OCI-LY7 (cell line): ENCODE measurements around the gene KHSRP. TPM values are rescaled to one million over a fixed set of nuclear protein-coding genes. Genes with fewer than 3 reads are reported as not detected.

Experiments
- BruUV-seq: library from RNA; stranded (reverse); fragments of 400-500 nt; replicated peaks from 2 replicates; lab custom pipeline; 2021; lab: Mats Ljungman, UMichigan
- CTCF ChIA-PET: fragments of 300-600 bp; sonication (Branson Sonifier 250); formaldehyde crosslinking; loops from one replicate; lab custom pipeline; 2022; ENCODE audit warnings: antibody characterized with exemption; ENCODE audit not compliant: unreplicated experiment; lab: Charles Lee
- POLR2A ChIA-PET: fragments of 300-600 bp; sonication (Branson Sonifier 250); formaldehyde crosslinking; loops from one replicate; lab custom pipeline; 2022; ENCODE audit warnings: antibody characterized with exemption; lab: Charles Lee
- DNase-seq: peaks from one replicate; pipeline ENCODE4 v3.0.0-alpha.2; 2015; ENCODE audit warnings: low spot score
- H2AFZ ChIP-seq: fragments of 200-600 bp; sonication (generic), shearing (Covaris generic); 2 replicates; pipeline ENCODE4 v1.6.1; 2014; ENCODE audit warnings: mild to moderate bottlenecking, antibody characterized with exemption, low read length, moderate library complexity
- H3K27ac ChIP-seq: fragments of 200-600 bp; sonication (generic); 2 replicates; pipeline ENCODE4 v1.5.1; 2014; ENCODE audit warnings: mixed run types, low read depth, mild to moderate bottlenecking, moderate library complexity, low read length, inconsistent platforms; ENCODE audit not compliant: poor library complexity, severe bottlenecking
- H3K36me3 ChIP-seq: fragments of 200-600 bp; sonication (generic); 2 replicates; pipeline ENCODE4 v1.6.1; 2014; ENCODE audit warnings: mild to moderate bottlenecking, antibody characterized with exemption, low read length, moderate library complexity, mixed read lengths; ENCODE audit not compliant: insufficient read depth
- H3K4me1 ChIP-seq: fragments of 200-600 bp; sonication (generic); 2 replicates; pipeline ENCODE4 v1.5.1; 2014; ENCODE audit warnings: mild to moderate bottlenecking, low read length; ENCODE audit not compliant: insufficient read depth, poor library complexity, severe bottlenecking
- H3K4me2 ChIP-seq: fragments of 200-600 bp; sonication (generic); 2 replicates; pipeline ENCODE4 v1.6.1; 2014; ENCODE audit warnings: mild to moderate bottlenecking, low read length
- H3K4me3 ChIP-seq: fragments of 200-600 bp; sonication (generic); 2 replicates; pipeline ENCODE4 v1.5.1; 2014; ENCODE audit warnings: mild to moderate bottlenecking, low read depth, low read length; ENCODE audit not compliant: poor library complexity, severe bottlenecking
- H3K79me2 ChIP-seq: fragments of 200-600 bp; sonication (generic); 2 replicates; pipeline ENCODE4 v1.6.1; 2016; ENCODE audit warnings: low read depth, mild to moderate bottlenecking, low read length, moderate library complexity, mixed read lengths; ENCODE audit not compliant: insufficient read depth
- H3K9me2 ChIP-seq: fragments of 200-600 bp; sonication (generic); 2 replicates; pipeline ENCODE4 v1.6.1; 2016; ENCODE audit warnings: mild to moderate bottlenecking, low read length, mixed read lengths; ENCODE audit not compliant: insufficient read depth
- H3K9me3 ChIP-seq: fragments of 200-600 bp; sonication (generic); 2 replicates; pipeline ENCODE4 v1.6.1; 2014; ENCODE audit warnings: mild to moderate bottlenecking, mixed run types, low read length, mixed read lengths
- H4K20me1 ChIP-seq: fragments of 200-600 bp; sonication (generic); 2 replicates; pipeline ENCODE4 v1.6.1; 2014; ENCODE audit warnings: mild to moderate bottlenecking, antibody characterized with exemption, low read length, moderate library complexity, mixed read lengths; ENCODE audit not compliant: insufficient read depth
- CTCF ChIP-seq: fragments of 200-600 bp; sonication (generic); conservative IDR thresholded peaks from 2 replicates; pipeline ENCODE4 v1.5.1; 2014; ENCODE audit warnings: mild to moderate bottlenecking, antibody characterized with exemption, low read length, moderate library complexity, mixed read lengths
- EZH2phosphoT487 ChIP-seq: fragments of 200-600 bp; sonication (generic); IDR thresholded peaks from 2 replicates; pipeline ENCODE4 v1.6.1; 2018; ENCODE audit warnings: low read depth, borderline replicate concordance, mild to moderate bottlenecking, mixed run types, antibody characterized with exemption, low read length, moderate library complexity, mixed read lengths
- intact Hi-C: fragments of 100-400 bp; cut with micrococcal nuclease; formaldehyde crosslinking; loops from one replicate; pipeline ENCODE4 v1.10.0; 2022; ENCODE audit not compliant: unreplicated experiment
- total RNA-seq, 2 experiments: library from RNA; depleted of rRNA in 1 of 2; stranded (reverse); fragments of >200 nt in 1 of 2; shearing (Covaris generic) in 1 of 2; gene quantifications; 2 replicates each; pipeline ENCODE4 v1.2.3, GENCODE V29; 2014 to 2022

Gene KHSRP
- total RNA-seq, 2 experiments from 2014 or later: 255 to 499 TPM

- no peaks in the 10 kb centered on the region for H4K20me1 ChIP-seq
- peaks cover 13% of the 10 kb centered on the region; the same call in 1 of the 2 replicates for H3K79me2 ChIP-seq
- intact Hi-C loops: loop anchor here (1.0 to 5.0 kb wide), 5 partner anchors 35 to 277 kb away; partner anchors contain the start of genes GPR108, KHSRP and TUBB4A
- H2AFZ ChIP-seq: peak overlapping the region; percentile 76
- no peaks in the 10 kb centered on the region for H3K9me2 ChIP-seq
- BruUV-seq: no TSS peak
- H3K4me2 ChIP-seq: peak overlapping the region; percentile 91
- H3K4me1 ChIP-seq: peaks cover 20% of the 10 kb centered on the region
- peak overlapping the region; percentile 62 for H3K27ac ChIP-seq
- H3K9me3 ChIP-seq: peaks cover under 1% of the 10 kb centered on the region
- H3K36me3 ChIP-seq: peaks cover 24% of the 10 kb centered on the region
- ChIA-PET CTCF (interaction anchor here (0.6 kb wide), 1 partner anchor 9 kb away, joined by 4 read pairs; no protein-coding TSS in a partner anchor), POLR2A (interaction anchor here (0.7 to 1.8 kb wide), 2 partner anchors 21 to 41 kb away, joined by 6 to 7 read pairs; partner anchors contain the start of gene DENND1C)
- peak overlapping the region; percentile 89 for H3K4me3 ChIP-seq
- TF ChIP-seq CTCF (peak; percentile 85), EZH2phosphoT487 (no peak)
- DNase-seq: peak; percentile 100
Measured at GRCh38 chr19:6460099-6460884, 35.7 kb upstream of the KHSRP start.

DNA sequence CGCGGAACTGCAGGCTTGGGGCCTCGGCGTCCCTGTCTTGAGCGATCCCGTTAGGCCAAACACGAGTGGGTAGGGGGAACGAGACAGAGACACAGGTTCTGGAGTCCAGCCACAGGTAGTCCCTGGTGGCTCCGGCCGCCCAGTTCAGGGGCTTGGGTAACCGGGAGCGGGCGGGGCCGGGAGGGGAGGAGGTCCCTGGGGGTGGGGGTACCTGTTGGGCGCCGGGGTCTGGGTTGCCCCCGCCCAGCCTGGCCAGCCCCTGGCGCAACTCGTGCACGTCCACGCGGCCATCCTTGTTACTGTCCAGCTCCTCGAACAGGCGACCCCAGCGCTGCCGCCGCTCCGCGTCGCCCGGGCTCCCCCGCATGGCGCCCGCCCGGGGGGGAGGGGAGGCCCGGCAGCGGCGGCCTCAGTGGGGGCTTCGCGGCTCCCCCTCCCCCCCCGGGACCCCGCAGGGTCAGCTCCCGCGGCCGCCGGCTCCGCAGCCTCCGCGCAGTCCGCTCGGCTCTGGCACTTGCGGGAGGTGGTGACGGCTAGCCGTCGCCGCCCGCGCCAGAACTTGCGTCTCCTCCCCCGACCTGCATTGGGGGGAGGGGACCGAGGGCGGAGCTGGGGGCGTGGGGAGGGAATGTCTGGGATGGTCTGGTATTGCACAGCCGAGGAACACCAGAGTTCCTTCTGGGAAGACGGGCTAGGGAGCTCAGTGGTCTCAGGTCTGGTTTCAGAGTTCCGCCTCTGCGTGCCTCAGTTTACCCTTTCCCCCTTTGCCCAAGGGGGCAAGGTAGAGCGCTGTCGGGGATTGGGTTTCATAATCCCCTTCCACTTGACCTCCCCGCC lies 34.9 kb upstream of the KHSRP start, which contains the start of gene SLC25A23:
TSS of gene SLC25A23 (minus strand) at position 531 of the 837 bp plus-strand sequence. CDS start at position 367, 164 bp downstream.
- Histone ChIP-seq H3K36me3 (peaks cover 32% of the 10 kb centered on the region), H3K27ac (peak within 1 kb of the TSS; percentile 62), H2AFZ (peak within 1 kb of the TSS; percentile 76), H4K20me1 (no peaks in the 10 kb centered on the region), H3K4me2 (peak within 1 kb of the TSS; percentile 91), H3K79me2 (peaks cover 13% of the 10 kb centered on the region; the same call in 1 of the 2 replicates), H3K4me3 (peak within 1 kb of the TSS; percentile 89), H3K9me3 (peaks cover 9% of the 10 kb centered on the region), H3K4me1 (peaks cover 15% of the 10 kb centered on the region), H3K9me2 (no peaks in the 10 kb centered on the region)
- TF ChIP-seq CTCF (0 out of 2 replicates have a peak, but pooled peaks have one; percentile 5), EZH2phosphoT487 (no peak)
- intact Hi-C loops: loop anchor here (1.0 to 5.0 kb wide), 5 partner anchors 35 to 277 kb away; partner anchors contain the start of genes GPR108, KHSRP and TUBB4A
- DNase-seq: peak; percentile 88
- CTCF ChIA-PET: interaction anchor here (0.6 kb wide), 2 partner anchors 10 to 128 kb away, joined by 4 to 5 read pairs; no protein-coding TSS in a partner anchor
- POLR2A ChIA-PET: interaction anchor here (1.8 kb wide), 1 partner anchor 22 kb away, joined by 6 read pairs; the partner anchor contains the start of gene DENND1C
- BruUV-seq: no TSS peak
